ENCODE results near the gene KCNN3.

GRCh38 chr1:154877370-154877974 lies 7.4 kb upstream of the KCNN3 start:
- TF ChIP-seq CTCF (IDR thresholded peaks at IDR 0.05) (no peak), POLR2AphosphoS5 (IDR thresholded peaks at IDR 0.05) (no peak), POLR2A (IDR thresholded peaks at IDR 0.05; ENCODE audit: low read depth) (no peak)

Data from esophagus muscularis mucosa (tissue), 3 donors.